ENCODE results near the gene MCU.

The MCU gene

GRCh38 chr10:72772031-72772430 is 80.1 kb downstream of the MCU start:
- no peak overlapping the region for H3K18ac ChIP-seq (ENCODE audit: low read depth in 1 of 2, low read length in 2 of 2)
- peaks cover 25% of the 10 kb centered on the region for H3K79me1 ChIP-seq (replicated peaks; ENCODE audit: low read length, poor library complexity, severe bottlenecking)
- no peak overlapping the region for H2BK5ac ChIP-seq (ENCODE audit: low read depth, low read length, poor library complexity, severe bottlenecking)
- no peak overlapping the region for H2BK120ac ChIP-seq (ENCODE audit: low read depth, low read length)
- no peak overlapping the region for H3K4me2 ChIP-seq (ENCODE audit: low read length, poor library complexity, severe bottlenecking)
- no peaks in the 10 kb centered on the region for H3K27me3 ChIP-seq (ENCODE audit: control insufficient read depth in 1 of 2, insufficient read depth in 1 of 2, low read length in 2 of 2)
- H2BK12ac ChIP-seq (ENCODE audit: low read length in 2 of 2): no peak overlapping the region
- DNase-seq: no peak
- H2AK5ac ChIP-seq (ENCODE audit: low read length, severe bottlenecking): no peak overlapping the region
- H2BK15ac ChIP-seq (ENCODE audit: low read depth, poor library complexity, severe bottlenecking): no peak overlapping the region
- H3K4me3 ChIP-seq (ENCODE audit: insufficient read depth in 1 of 2, low read depth in 1 of 2, low read length in 2 of 2): peak overlapping the region in 1 of 2 experiments; percentile 39
- H3K4ac ChIP-seq (ENCODE audit: low read depth in 1 of 2, low read length in 2 of 2): no peak overlapping the region
- WGBS: 100% methylated on average over 1 of the region's 1 CpG
- H3K27ac ChIP-seq (ENCODE audit: low read length, poor library complexity, severe bottlenecking): no peak overlapping the region
- no peak overlapping the region for H4K91ac ChIP-seq (ENCODE audit: low read length)
- no peak overlapping the region for H3K14ac ChIP-seq (ENCODE audit: low read length in 2 of 2)
- H4K8ac ChIP-seq (ENCODE audit: low read length): no peak overlapping the region
- H3K9ac ChIP-seq (ENCODE audit: low read length): no peak overlapping the region
- peaks cover 28% of the 10 kb centered on the region for H3K9me3 ChIP-seq (ENCODE audit: control insufficient read depth, low read length)
- H3K36me3 ChIP-seq (ENCODE audit: control insufficient read depth in 1 of 2, insufficient read depth in 2 of 2, low read depth in 1 of 2, low read length in 2 of 2): peaks cover 3 to 15% of the 10 kb centered on the region in 2 experiments
- H2AFZ ChIP-seq (ENCODE audit: low read depth, low read length): no peak overlapping the region
- H3K23ac ChIP-seq (ENCODE audit: low read length in 2 of 2): no peak overlapping the region
- H3K4me1 ChIP-seq (ENCODE audit: control insufficient read depth, insufficient read depth, low read depth, low read length): no peaks in the 10 kb centered on the region

GRCh38 chr10:72779874-72780273 is 87.9 kb downstream of the MCU start:
- H3K18ac ChIP-seq (ENCODE audit: low read depth in 1 of 2, low read length in 2 of 2): no peak overlapping the region
- H3K4me3 ChIP-seq (ENCODE audit: insufficient read depth in 1 of 2, low read depth in 1 of 2, low read length in 2 of 2): no peak overlapping the region
- no peak for DNase-seq
- no peak overlapping the region for H3K23ac ChIP-seq (ENCODE audit: low read length in 2 of 2)
- no CpG with 5 or more reads among the region's 2 CpGs for WGBS
- H3K27ac ChIP-seq (ENCODE audit: low read length, poor library complexity, severe bottlenecking): no peak overlapping the region
- H3K4ac ChIP-seq (ENCODE audit: low read depth in 1 of 2, low read length in 2 of 2): no peak overlapping the region
- H3K14ac ChIP-seq (ENCODE audit: low read length in 2 of 2): no peak overlapping the region
- peaks cover 2% of the 10 kb centered on the region for H3K4me1 ChIP-seq (ENCODE audit: control insufficient read depth, insufficient read depth, low read depth, low read length)
- H2BK120ac ChIP-seq (ENCODE audit: low read depth, low read length): no peak overlapping the region
- no peak overlapping the region for H3K4me2 ChIP-seq (ENCODE audit: low read length, poor library complexity, severe bottlenecking)
- H4K8ac ChIP-seq (ENCODE audit: low read length): no peak overlapping the region
- peaks cover 8% of the 10 kb centered on the region for H3K79me1 ChIP-seq (replicated peaks; ENCODE audit: low read length, poor library complexity, severe bottlenecking)
- no peak overlapping the region for H3K9ac ChIP-seq (ENCODE audit: low read length)
- H2AK5ac ChIP-seq (ENCODE audit: low read length, severe bottlenecking): no peak overlapping the region
- H2BK5ac ChIP-seq (ENCODE audit: low read depth, low read length, poor library complexity, severe bottlenecking): no peak overlapping the region
- no peaks in the 10 kb centered on the region for H3K36me3 ChIP-seq (ENCODE audit: control insufficient read depth in 1 of 2, insufficient read depth in 2 of 2, low read depth in 1 of 2, low read length in 2 of 2)
- no peak overlapping the region for H4K91ac ChIP-seq (ENCODE audit: low read length)
- H2BK12ac ChIP-seq (ENCODE audit: low read length in 2 of 2): no peak overlapping the region
- H2BK15ac ChIP-seq (ENCODE audit: low read depth, poor library complexity, severe bottlenecking): no peak overlapping the region
- no peak overlapping the region for H2AFZ ChIP-seq (ENCODE audit: low read depth, low read length)
- no peaks in the 10 kb centered on the region for H3K27me3 ChIP-seq (ENCODE audit: control insufficient read depth in 1 of 2, insufficient read depth in 1 of 2, low read length in 2 of 2)
- peaks cover 4% of the 10 kb centered on the region for H3K9me3 ChIP-seq (ENCODE audit: control insufficient read depth, low read length)

GRCh38 chr10:72782649-72783330 is 90.8 kb downstream of the MCU start:
- H4K91ac ChIP-seq (ENCODE audit: low read length): no peak overlapping the region
- no peak overlapping the region for H3K23ac ChIP-seq (ENCODE audit: low read length in 2 of 2)
- H3K4me2 ChIP-seq (ENCODE audit: low read length, poor library complexity, severe bottlenecking): no peak overlapping the region
- 64% methylated on average over 2 of the region's 5 CpGs for WGBS
- no peak overlapping the region for H2BK12ac ChIP-seq (ENCODE audit: low read length in 2 of 2)
- no peak for DNase-seq
- H3K9ac ChIP-seq (ENCODE audit: low read length): no peak overlapping the region
- H3K4me3 ChIP-seq (ENCODE audit: insufficient read depth in 1 of 2, low read depth in 1 of 2, low read length in 2 of 2): no peak overlapping the region
- no peak overlapping the region for H3K4ac ChIP-seq (ENCODE audit: low read depth in 1 of 2, low read length in 2 of 2)
- H3K4me1 ChIP-seq (ENCODE audit: control insufficient read depth, insufficient read depth, low read depth, low read length): peaks cover 5% of the 10 kb centered on the region
- H4K8ac ChIP-seq (ENCODE audit: low read length): no peak overlapping the region
- H3K27me3 ChIP-seq (ENCODE audit: control insufficient read depth in 1 of 2, insufficient read depth in 1 of 2, low read length in 2 of 2): no peaks in the 10 kb centered on the region
- H2AFZ ChIP-seq (ENCODE audit: low read depth, low read length): no peak overlapping the region
- no peaks in the 10 kb centered on the region for H3K36me3 ChIP-seq (ENCODE audit: control insufficient read depth in 1 of 2, insufficient read depth in 2 of 2, low read depth in 1 of 2, low read length in 2 of 2)
- H3K9me3 ChIP-seq (ENCODE audit: control insufficient read depth, low read length): no peaks in the 10 kb centered on the region
- no peak overlapping the region for H3K14ac ChIP-seq (ENCODE audit: low read length in 2 of 2)
- no peak overlapping the region for H2AK5ac ChIP-seq (ENCODE audit: low read length, severe bottlenecking)
- no peak overlapping the region for H3K27ac ChIP-seq (ENCODE audit: low read length, poor library complexity, severe bottlenecking)
- H2BK120ac ChIP-seq (ENCODE audit: low read depth, low read length): no peak overlapping the region
- H2BK15ac ChIP-seq (ENCODE audit: low read depth, poor library complexity, severe bottlenecking): no peak overlapping the region
- H3K18ac ChIP-seq (ENCODE audit: low read depth in 1 of 2, low read length in 2 of 2): no peak overlapping the region
- H3K79me1 ChIP-seq (replicated peaks; ENCODE audit: low read length, poor library complexity, severe bottlenecking): peaks cover 8% of the 10 kb centered on the region
- no peak overlapping the region for H2BK5ac ChIP-seq (ENCODE audit: low read depth, low read length, poor library complexity, severe bottlenecking)

GRCh38 chr10:72783410-72783833 is 91.5 kb downstream of the MCU start:
- no peak overlapping the region for H3K4ac ChIP-seq (ENCODE audit: low read depth in 1 of 2, low read length in 2 of 2)
- no peak overlapping the region for H4K91ac ChIP-seq (ENCODE audit: low read length)
- H3K18ac ChIP-seq (ENCODE audit: low read depth in 1 of 2, low read length in 2 of 2): no peak overlapping the region
- no peaks in the 10 kb centered on the region for H3K36me3 ChIP-seq (ENCODE audit: control insufficient read depth in 1 of 2, insufficient read depth in 2 of 2, low read depth in 1 of 2, low read length in 2 of 2)
- peaks cover 5% of the 10 kb centered on the region for H3K4me1 ChIP-seq (ENCODE audit: control insufficient read depth, insufficient read depth, low read depth, low read length)
- H2AFZ ChIP-seq (ENCODE audit: low read depth, low read length): no peak overlapping the region
- H3K4me3 ChIP-seq (ENCODE audit: insufficient read depth in 1 of 2, low read depth in 1 of 2, low read length in 2 of 2): no peak overlapping the region
- peaks cover 12% of the 10 kb centered on the region for H3K79me1 ChIP-seq (replicated peaks; ENCODE audit: low read length, poor library complexity, severe bottlenecking)
- no peak overlapping the region for H2BK120ac ChIP-seq (ENCODE audit: low read depth, low read length)
- no peaks in the 10 kb centered on the region for H3K9me3 ChIP-seq (ENCODE audit: control insufficient read depth, low read length)
- H3K9ac ChIP-seq (ENCODE audit: low read length): no peak overlapping the region
- H2AK5ac ChIP-seq (ENCODE audit: low read length, severe bottlenecking): no peak overlapping the region
- H3K27me3 ChIP-seq (ENCODE audit: control insufficient read depth in 1 of 2, insufficient read depth in 1 of 2, low read length in 2 of 2): no peaks in the 10 kb centered on the region
- no peak overlapping the region for H3K23ac ChIP-seq (ENCODE audit: low read length in 2 of 2)
- no peak overlapping the region for H2BK12ac ChIP-seq (ENCODE audit: low read length in 2 of 2)
- no peak overlapping the region for H3K27ac ChIP-seq (ENCODE audit: low read length, poor library complexity, severe bottlenecking)
- no peak for DNase-seq
- no peak overlapping the region for H2BK15ac ChIP-seq (ENCODE audit: low read depth, poor library complexity, severe bottlenecking)
- no peak overlapping the region for H3K4me2 ChIP-seq (ENCODE audit: low read length, poor library complexity, severe bottlenecking)
- H2BK5ac ChIP-seq (ENCODE audit: low read depth, low read length, poor library complexity, severe bottlenecking): no peak overlapping the region
- 56% methylated on average over 1 of the region's 1 CpG for WGBS
- no peak overlapping the region for H3K14ac ChIP-seq (ENCODE audit: low read length in 2 of 2)
- H4K8ac ChIP-seq (ENCODE audit: low read length): no peak overlapping the region

All from mesenchymal stem cell (in vitro differentiated cells and primary cell).